Epithelial cell of esophagus (primary cell): ENCODE results near the gene ZP1.

ENCODE experiments used
- DNase-seq: peaks from one replicate; pipeline ENCODE4 v3.0.0; 2010; ENCODE audit warnings: low read depth
- H3K4me3 ChIP-seq: 2 replicates; pipeline ENCODE4 v1.5.1; 2011; ENCODE audit warnings: mild to moderate bottlenecking, low read length, control low read depth
- TF ChIP-seq, protein P1 (sequence below): IDR thresholded peaks from 2 replicates; pipeline ENCODE4 v1.5.1; 2011; ENCODE audit warnings: low read depth, mild to moderate bottlenecking, low read length, control low read depth, inconsistent platforms; ENCODE audit not compliant: insufficient read depth; ENCODE audit errors: missing control alignments

The ZP1 gene

DNA sequence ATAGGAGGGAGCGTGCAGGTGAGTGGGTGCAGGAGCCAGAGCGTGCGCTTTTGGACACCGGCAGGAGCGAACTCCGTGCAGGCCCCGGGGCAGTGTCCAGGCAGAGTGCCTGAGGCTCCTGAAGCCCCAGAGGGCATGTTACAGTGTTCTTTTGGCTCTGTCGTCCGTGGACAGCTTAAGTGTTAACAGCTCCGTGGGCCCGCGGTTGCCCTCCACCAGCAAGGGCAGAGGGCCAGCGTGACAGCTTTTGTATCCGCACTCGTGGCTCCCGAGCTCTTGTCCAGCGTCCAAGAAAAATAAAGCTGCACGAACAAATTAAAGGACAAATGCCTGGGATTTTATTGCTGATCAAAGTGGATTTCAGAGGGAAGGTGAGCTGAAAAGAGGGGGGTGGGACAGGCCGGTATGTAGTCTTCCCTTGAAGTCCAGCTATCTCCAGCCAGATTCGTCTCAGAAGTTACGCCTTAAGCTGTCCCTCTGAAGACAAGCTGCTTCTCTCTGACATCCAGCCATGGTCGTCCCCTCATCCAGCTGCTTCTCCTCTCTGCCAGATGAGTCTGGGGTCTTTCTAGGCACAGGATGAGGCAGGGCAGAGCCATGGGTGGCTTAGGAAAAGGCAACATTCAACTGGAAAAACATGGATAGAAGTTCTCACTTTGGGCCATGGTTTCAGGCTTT lies 45.6 kb downstream of the ZP1 start:
- DNase-seq, result no peak
- no peak overlapping the region for H3K4me3 ChIP-seq
- TF ChIP-seq, protein P1, sequence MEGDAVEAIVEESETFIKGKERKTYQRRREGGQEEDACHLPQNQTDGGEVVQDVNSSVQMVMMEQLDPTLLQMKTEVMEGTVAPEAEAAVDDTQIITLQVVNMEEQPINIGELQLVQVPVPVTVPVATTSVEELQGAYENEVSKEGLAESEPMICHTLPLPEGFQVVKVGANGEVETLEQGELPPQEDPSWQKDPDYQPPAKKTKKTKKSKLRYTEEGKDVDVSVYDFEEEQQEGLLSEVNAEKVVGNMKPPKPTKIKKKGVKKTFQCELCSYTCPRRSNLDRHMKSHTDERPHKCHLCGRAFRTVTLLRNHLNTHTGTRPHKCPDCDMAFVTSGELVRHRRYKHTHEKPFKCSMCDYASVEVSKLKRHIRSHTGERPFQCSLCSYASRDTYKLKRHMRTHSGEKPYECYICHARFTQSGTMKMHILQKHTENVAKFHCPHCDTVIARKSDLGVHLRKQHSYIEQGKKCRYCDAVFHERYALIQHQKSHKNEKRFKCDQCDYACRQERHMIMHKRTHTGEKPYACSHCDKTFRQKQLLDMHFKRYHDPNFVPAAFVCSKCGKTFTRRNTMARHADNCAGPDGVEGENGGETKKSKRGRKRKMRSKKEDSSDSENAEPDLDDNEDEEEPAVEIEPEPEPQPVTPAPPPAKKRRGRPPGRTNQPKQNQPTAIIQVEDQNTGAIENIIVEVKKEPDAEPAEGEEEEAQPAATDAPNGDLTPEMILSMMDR, result no peak

DNA sequence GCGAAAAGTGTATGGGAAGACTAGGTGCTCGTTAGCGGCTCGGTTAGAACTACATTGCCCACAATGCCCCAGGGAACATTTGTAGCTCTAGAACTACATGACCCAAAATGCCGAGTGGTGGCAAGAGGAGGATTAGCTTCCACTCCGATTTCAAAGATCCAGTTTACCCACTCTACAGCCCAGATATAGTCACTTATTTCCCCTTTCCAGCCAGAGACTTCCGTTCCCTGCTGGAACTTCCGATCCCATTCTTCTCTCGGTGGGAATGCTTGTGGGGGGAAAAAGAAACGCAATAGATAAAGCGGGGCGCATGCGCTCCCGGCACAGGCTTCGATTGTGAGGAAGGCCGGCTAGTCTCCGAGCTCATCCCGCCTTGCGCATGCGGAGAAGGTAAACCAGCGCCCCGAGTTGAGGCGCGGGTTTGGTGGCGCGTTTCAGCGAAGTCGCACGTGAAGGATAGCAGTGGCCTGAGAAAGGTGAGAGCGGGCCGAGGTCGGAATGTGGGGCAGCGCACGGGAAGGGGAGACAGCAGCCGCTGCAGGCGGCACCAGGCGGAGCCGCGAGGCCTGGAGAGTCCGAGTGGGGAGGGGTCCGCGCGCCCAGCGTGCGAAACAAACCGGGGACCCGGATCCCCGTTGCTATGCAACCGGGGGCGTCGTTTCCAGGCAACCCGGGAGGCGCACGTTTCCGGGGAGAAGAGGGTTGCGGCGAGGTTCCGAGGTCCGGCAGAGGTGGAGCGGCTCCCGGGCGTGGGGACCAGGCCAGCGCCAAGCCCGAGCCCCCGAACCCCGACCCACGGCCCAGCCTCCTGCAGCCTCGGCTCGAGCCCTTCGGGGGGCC lies 46.7 kb downstream of the ZP1 start, which contains the start of gene TMEM109:
TSS of gene TMEM109 (plus strand) at position 366 of the 840 bp plus-strand sequence. CDS start 5,536 bp downstream, outside the sequence.
- DNase-seq, result peak; percentile 88
- TF ChIP-seq, protein P1, result peak; percentile 9
- peak within 1 kb of the TSS; percentile 62 for H3K4me3 ChIP-seq

DNA sequence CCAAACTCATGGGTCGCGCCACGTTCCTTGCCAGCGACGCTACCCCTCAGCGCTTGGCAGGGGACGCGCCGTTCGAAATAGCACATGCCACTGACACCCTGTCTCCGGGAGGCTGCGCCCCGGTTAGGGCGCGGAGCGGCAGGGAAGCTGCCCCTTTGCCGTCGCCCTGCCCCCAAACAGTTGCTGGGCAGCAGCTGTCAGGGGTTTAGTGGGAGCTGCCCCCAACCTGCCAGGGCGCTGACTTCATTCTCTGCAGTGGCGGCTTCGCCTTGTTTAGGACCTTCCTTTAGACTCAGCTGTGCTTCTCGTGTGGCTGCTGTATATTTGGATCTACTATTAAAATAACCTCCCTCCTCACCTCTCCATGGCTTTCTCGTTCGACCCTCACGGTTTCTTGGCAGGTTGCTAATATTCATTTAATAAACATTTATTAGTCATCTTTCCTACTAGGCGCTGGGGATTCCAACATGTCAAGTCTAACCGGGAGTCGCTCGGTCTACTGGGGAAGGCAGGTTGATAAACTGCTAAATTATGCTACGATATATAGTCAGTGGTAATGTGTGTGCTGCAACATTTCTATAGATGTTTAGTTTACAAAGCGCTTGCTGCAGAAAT lies 47.4 kb downstream of the ZP1 start:
- TF ChIP-seq, protein P1, result no peak
- peak overlapping the region; percentile 62 for H3K4me3 ChIP-seq
- DNase-seq, result peak; percentile 63

DNA sequence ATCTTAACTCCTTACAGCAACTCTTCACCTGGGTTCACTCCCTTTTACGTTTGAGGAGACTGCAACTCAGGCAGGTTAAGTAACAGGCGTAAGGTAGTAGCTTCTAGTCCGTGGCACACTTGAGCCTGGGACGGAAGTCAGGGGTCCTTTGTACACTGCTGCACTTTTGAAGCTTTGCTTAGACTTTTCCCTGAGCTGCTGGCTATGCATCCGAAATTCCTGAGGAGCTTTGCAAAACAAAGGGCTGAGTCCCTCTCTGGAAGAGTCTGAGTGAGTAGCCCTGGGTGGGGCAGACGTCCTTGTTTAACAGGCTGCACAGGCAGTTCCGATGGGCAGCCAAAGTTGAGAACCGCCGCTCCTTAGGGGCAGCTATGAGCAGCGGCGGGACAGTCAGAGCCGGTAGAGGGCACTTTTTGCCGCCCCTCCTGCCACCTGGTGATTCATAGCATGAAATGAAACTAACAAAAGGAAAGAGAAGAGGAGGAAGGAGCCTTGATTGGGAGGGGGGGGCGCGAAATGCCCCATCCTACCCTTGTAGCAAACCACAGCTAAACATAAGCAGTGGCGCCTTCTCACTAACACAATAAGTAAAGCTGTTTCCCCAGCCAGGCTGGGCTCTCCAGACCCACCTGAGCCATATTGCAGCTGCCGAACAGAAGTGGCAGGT lies 48.0 kb downstream of the ZP1 start:
- TF ChIP-seq, protein P1, result no peak
- peak; percentile 84 for DNase-seq
- peak overlapping the region; percentile 62 for H3K4me3 ChIP-seq

DNA sequence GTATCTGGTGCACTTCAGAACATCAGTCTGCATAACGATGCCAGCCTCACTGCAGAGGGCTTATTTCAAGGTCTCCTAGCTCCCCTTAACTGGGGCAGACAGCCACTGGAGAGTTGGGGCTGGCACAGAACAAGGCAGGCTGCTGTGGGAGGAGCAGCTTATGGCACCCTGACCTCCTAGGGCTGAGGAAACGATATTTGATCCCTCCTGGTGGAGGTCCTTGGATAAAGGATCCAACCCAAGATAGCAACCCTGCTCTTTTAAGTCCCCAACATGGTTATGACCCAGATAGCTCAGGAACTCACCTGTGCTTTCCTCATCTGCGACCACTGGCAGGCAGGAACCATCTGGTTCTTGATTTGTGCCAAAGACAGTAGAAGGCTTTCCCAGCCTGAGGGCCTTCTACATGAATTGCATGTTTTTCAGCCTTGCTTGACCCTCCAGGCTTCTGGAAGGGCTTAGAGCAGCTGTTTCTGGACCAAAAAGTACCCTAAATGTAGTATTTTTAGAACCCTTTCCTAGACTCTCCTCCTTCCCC lies 49.4 kb downstream of the ZP1 start:
- no peak overlapping the region for H3K4me3 ChIP-seq
- DNase-seq, result no peak
- TF ChIP-seq, protein P1, result no peak

DNA sequence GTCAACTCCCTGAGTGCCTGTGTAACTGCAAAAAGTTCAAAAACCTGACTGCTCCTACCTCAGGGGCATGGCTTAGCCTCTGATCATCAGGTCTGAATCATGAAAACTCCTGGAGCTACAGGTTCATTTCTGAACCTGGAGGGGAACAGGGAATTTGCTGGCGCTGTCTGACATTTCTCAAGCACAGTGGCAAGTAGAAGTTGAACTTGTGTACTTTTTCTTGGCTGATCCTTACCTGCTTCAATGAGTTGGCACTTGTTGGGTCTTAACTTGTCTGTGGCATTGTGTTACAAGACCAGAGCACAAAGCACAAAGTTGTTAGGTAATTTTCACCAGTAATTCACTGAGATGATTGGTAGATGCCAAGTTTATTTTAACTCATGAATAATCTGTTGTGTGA lies 49.9 kb downstream of the ZP1 start:
- TF ChIP-seq, protein P1, result no peak
- peak; percentile 95 for DNase-seq
- no peak overlapping the region for H3K4me3 ChIP-seq
